SH-SY5Y (cell line): ENCODE data around the gene SPEF1.

Source experiments
- GATA2 ChIP-seq: IDR thresholded peaks from 2 replicates; pipeline ENCODE4 v1.6.1; 2011; ENCODE audit warnings: mild to moderate bottlenecking, low read depth, low read length
- GATA3 ChIP-seq: IDR thresholded peaks from 2 replicates; pipeline ENCODE4 v1.6.1; 2011; ENCODE audit warnings: low read depth, mild to moderate bottlenecking, low read length, moderate library complexity

DNA sequence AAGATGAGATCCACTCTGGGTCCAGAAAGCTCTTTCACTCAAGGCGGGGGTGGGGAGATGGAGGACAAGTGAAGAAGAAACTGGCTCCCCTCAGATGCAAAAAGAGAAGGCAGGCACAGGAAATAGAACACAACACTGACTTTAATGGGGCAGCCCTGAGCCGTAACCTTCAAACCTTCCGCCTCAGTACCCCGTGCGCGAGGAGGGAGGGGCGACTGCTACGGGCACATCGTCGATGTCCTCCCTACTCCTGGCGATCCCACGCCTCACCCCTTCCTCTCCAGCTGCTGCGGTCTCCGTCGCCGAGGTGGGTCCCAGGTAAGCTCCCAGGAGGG, 3.9 kb downstream of the SPEF1 start:
- TF ChIP-seq GATA2 (no peak), GATA3 (no peak)
